ENCODE data around the gene CDK18.
A peak's percentile ranks its signal among the peaks of the same experiment; 100 is the strongest.

Gene CDK18

GRCh38 chr1:205484985-205485967 is 19.2 kb upstream of the CDK18 start:
- TF ChIP-seq FOXP2 (optimal IDR thresholded peaks at IDR 0.05; ENCODE audit: borderline replicate concordance, extremely low read depth, extremely low read length, insufficient read depth) (no peak), REST (IDR thresholded peaks at IDR 0.05; ENCODE audit: insufficient read depth in 1 of 2, low read depth in 2 of 2, low read length in 2 of 2) (no peak), POLR2AphosphoS5 (IDR thresholded peaks at IDR 0.05; ENCODE audit: low read depth, low read length) (no peak), TAF1 (IDR thresholded peaks at IDR 0.05; ENCODE audit: borderline replicate concordance, insufficient read depth, low read length) (no peak), SIN3A (IDR thresholded peaks at IDR 0.05; ENCODE audit: borderline replicate concordance, insufficient read depth, low read length) (no peak)

GRCh38 chr1:205486258-205486657 is 18.2 kb upstream of the CDK18 start:
- no peak for TF ChIP-seq SIN3A (IDR thresholded peaks at IDR 0.05; ENCODE audit: borderline replicate concordance, insufficient read depth, low read length)
- no peak for TF ChIP-seq REST (IDR thresholded peaks at IDR 0.05; ENCODE audit: insufficient read depth in 1 of 2, low read depth in 2 of 2, low read length in 2 of 2)
- no peak for TF ChIP-seq FOXP2 (optimal IDR thresholded peaks at IDR 0.05; ENCODE audit: borderline replicate concordance, extremely low read depth, extremely low read length, insufficient read depth)
- no peak for TF ChIP-seq POLR2AphosphoS5 (IDR thresholded peaks at IDR 0.05; ENCODE audit: low read depth, low read length)
- TF ChIP-seq TAF1 (IDR thresholded peaks at IDR 0.05; ENCODE audit: borderline replicate concordance, insufficient read depth, low read length) = no peak

- TF ChIP-seq TAF1 (IDR thresholded peaks at IDR 0.05; ENCODE audit: borderline replicate concordance, insufficient read depth, low read length) (no peak), REST (IDR thresholded peaks at IDR 0.05; ENCODE audit: insufficient read depth in 1 of 2, low read depth in 2 of 2, low read length in 2 of 2) (peak; percentile 84 to 97)
Measured at GRCh38 chr1:205488074-205488723, 16.3 kb upstream of the CDK18 start.

GRCh38 chr1:205491794-205492193 is 12.7 kb upstream of the CDK18 start:
- TF ChIP-seq FOXP2 (optimal IDR thresholded peaks at IDR 0.05; ENCODE audit: borderline replicate concordance, extremely low read depth, extremely low read length, insufficient read depth) = no peak
- TF ChIP-seq POLR2AphosphoS5 (IDR thresholded peaks at IDR 0.05; ENCODE audit: low read depth, low read length) = no peak
- TF ChIP-seq REST (IDR thresholded peaks at IDR 0.05; ENCODE audit: insufficient read depth in 1 of 2, low read depth in 2 of 2, low read length in 2 of 2) = no peak
- TF ChIP-seq SIN3A (IDR thresholded peaks at IDR 0.05; ENCODE audit: borderline replicate concordance, insufficient read depth, low read length) = no peak
- no peak for TF ChIP-seq TAF1 (IDR thresholded peaks at IDR 0.05; ENCODE audit: borderline replicate concordance, insufficient read depth, low read length)

All from PFSK-1 (cell line).